Peyer's patch (tissue), 4 donors: ENCODE measurements around the gene HDHD2. TPM values are rescaled to one million over a fixed set of nuclear protein-coding genes. Genes with fewer than 3 reads are reported as not detected.

ENCODE experiments used
- DNase-seq, 3 donors: peaks; one replicate each; pipeline ENCODE4 v3.0.0-alpha.2; 2017 to 2019
- H3K27ac ChIP-seq, 4 donors: fragments of 200-600 bp; sonication (generic); one replicate each; pipeline ENCODE4 v1.5.1; 2016 to 2019
- H3K27me3 ChIP-seq, 2 donors: fragments of 200-600 bp; sonication (generic); one replicate each; pipeline ENCODE4 v1.5.1; 2019
- H3K36me3 ChIP-seq, 3 donors: fragments of 200-600 bp; sonication (generic); one replicate each; pipeline ENCODE4 v1.5.1; 2016 to 2019
- H3K4me1 ChIP-seq, 4 donors: fragments of 200-600 bp; sonication (generic); one replicate each; pipeline ENCODE4 v1.5.1; 2016 to 2019
- H3K4me3 ChIP-seq, 4 donors: fragments of 200-600 bp; sonication (generic); 1 replicate in 3 of 4; 2 replicates in 1 of 4; pipeline ENCODE4 v1.5.1; 2016 to 2019; ENCODE audit warnings: mild to moderate bottlenecking in 1 of 4
- H3K9me3 ChIP-seq, 4 donors: fragments of 200-600 bp; sonication (generic); one replicate each; pipeline ENCODE4 v1.5.1; 2016 to 2019; ENCODE audit warnings: mild to moderate bottlenecking in 1 of 4
- POLR2A ChIP-seq, 2 donors: fragments of 450-650 bp; IDR thresholded peaks; one replicate each; pipeline ENCODE4 v1.5.1; 2017; ENCODE audit warnings: antibody characterized with exemption in 2 of 2, mild to moderate bottlenecking in 2 of 2, moderate library complexity in 2 of 2
- total RNA-seq, 4 donors: library from RNA; depleted of rRNA; stranded (reverse); fragments of >200 nt; gene quantifications; one replicate each; pipeline ENCODE4 v1.1.0, GENCODE V29; 2016
- TF ChIP-seq, protein P1 (sequence below), 6 experiments: fragments of 450-650 bp in 4 of 6; fragments of 200-600 bp in 2 of 6; sonication (generic) in 1 of 6; IDR thresholded peaks; one replicate each; pipeline ENCODE4 v1.5.1; 2017 to 2019; ENCODE audit warnings: antibody characterized with exemption in 6 of 6, mild to moderate bottlenecking in 3 of 6, moderate library complexity in 1 of 6

The HDHD2 gene
- total RNA-seq, 4 donors from 2014 or later = 16.5 to 34.4 (median 27.6) TPM

DNA sequence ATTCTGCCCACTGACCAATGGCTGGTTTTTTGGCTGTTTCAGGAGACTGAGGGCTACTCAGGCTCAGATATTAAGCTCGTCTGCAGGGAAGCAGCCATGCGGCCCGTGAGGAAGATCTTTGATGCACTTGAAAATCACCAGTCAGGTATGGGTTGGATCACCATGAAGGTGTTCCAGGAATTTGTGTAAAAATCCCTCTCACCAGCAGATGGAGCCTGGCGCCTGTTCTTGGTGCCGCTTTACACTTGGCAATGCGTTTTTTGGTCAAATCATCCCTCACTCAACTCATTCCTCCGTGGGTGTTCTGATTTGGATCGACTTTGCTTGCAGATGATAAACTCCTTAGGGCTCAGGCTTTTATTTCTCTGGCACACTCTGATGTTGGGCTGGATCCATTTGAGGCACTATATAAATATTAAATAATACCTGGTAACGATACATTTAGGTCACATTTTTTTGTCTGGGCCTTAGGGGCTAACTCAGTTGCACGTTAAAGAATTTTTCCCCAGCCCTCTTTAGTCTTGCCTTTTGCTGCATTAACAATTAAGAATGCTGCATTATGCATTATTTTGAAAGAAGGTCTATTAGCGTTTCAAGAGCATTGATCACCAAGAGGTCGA is 50.0 kb downstream of the HDHD2 start:
- no peak for TF ChIP-seq POLR2A (IDR thresholded peaks at IDR 0.05)
- TF ChIP-seq, protein P1, sequence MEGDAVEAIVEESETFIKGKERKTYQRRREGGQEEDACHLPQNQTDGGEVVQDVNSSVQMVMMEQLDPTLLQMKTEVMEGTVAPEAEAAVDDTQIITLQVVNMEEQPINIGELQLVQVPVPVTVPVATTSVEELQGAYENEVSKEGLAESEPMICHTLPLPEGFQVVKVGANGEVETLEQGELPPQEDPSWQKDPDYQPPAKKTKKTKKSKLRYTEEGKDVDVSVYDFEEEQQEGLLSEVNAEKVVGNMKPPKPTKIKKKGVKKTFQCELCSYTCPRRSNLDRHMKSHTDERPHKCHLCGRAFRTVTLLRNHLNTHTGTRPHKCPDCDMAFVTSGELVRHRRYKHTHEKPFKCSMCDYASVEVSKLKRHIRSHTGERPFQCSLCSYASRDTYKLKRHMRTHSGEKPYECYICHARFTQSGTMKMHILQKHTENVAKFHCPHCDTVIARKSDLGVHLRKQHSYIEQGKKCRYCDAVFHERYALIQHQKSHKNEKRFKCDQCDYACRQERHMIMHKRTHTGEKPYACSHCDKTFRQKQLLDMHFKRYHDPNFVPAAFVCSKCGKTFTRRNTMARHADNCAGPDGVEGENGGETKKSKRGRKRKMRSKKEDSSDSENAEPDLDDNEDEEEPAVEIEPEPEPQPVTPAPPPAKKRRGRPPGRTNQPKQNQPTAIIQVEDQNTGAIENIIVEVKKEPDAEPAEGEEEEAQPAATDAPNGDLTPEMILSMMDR (IDR thresholded peaks at IDR 0.05) = peak in 5 of 6 experiments; percentile 19 to 74 (median 71)
- no peaks in the 10 kb centered on the region for H3K4me1 ChIP-seq

DNA sequence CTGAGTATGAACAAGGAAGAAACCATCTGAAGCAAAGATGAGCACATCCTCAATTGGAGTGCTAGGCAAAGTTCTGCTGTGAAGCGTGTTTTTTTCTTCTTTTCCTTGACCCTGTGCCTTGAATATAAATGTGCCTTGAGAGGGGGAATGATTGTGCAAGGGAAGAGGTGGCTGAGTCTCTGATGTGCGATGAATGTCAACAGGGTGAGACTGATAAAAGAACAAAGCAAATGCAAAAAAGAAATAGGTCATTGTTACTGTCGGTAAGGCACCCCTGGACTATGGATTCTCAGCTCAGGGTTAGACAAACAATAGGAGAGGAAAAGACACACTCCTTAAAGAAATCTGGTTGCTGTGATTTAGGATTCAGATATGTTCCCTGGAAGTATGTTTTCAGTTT is 54.5 kb downstream of the HDHD2 start:
- Histone ChIP-seq H3K27ac (no peak overlapping the region), H3K9me3 (no peaks in the 10 kb centered on the region)

More for the DNA sequence above, 50.0 kb downstream of the HDHD2 start:
- Histone ChIP-seq H3K4me3 (no peak overlapping the region), H3K36me3 (peaks cover 0 to 9% (median 0%) of the 10 kb centered on the region in 3 donors), H3K27ac (no peak overlapping the region), H3K9me3 (no peaks in the 10 kb centered on the region), H3K27me3 (no peaks in the 10 kb centered on the region)
- DNase-seq = peak; percentile 24 to 85 (median 53)

DNA sequence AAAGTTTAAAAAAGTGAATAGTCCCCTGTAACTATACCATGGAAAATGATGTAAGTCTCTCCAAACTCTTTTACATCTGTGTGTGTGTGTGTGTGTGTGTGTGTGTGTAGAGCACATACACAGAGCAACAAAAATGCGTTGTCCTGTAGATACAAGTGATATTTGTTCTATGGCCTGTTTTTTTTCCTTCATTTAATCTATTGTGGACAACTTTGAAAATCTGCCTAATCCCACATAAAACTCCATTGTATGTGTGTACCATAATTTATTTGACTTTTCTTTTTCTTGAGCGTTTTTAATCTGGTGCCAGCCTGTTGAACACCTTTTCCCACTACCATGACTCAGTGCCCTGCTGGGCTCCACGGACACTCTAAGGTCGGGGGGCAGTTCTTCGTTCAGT is 62.6 kb downstream of the HDHD2 start:
- TF ChIP-seq POLR2A (IDR thresholded peaks at IDR 0.05) = no peak
- TF ChIP-seq, protein P1 (IDR thresholded peaks at IDR 0.05) = no peak
- Histone ChIP-seq H3K4me1 (no peaks in the 10 kb centered on the region), H3K27me3 (no peaks in the 10 kb centered on the region), H3K27ac (no peak overlapping the region), H3K36me3 (no peaks in the 10 kb centered on the region), H3K9me3 (no peaks in the 10 kb centered on the region), H3K4me3 (no peak overlapping the region)
- no peak for DNase-seq

More for the DNA sequence above, 54.5 kb downstream of the HDHD2 start:
- H3K27me3 ChIP-seq = no peaks in the 10 kb centered on the region
- H3K4me1 ChIP-seq = no peaks in the 10 kb centered on the region
- H3K36me3 ChIP-seq = no peaks in the 10 kb centered on the region
- no peak overlapping the region for H3K4me3 ChIP-seq
- no peak for DNase-seq
- TF ChIP-seq, protein P1 (IDR thresholded peaks at IDR 0.05) = no peak
- no peak for TF ChIP-seq POLR2A (IDR thresholded peaks at IDR 0.05)

DNA sequence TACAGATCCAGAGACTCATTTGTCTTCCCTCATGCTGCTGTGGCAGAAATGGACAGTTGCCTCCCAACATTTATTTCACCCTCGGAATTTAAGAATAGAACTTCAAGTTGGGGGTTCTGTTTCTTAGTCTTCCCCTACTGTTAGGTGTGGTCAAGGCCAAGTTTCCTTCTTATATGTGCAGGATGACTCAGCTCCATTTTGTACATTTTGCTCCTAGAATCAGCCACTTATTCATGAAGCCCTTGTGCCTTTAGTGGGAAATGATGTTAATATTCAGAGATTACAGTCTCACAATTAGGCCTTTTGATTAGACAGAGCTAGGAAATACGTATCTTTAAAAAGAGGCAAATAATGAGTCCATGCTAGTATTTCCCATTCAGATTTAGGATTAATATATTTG is 68.7 kb downstream of the HDHD2 start:
- no peak overlapping the region for H3K27ac ChIP-seq

DNA sequence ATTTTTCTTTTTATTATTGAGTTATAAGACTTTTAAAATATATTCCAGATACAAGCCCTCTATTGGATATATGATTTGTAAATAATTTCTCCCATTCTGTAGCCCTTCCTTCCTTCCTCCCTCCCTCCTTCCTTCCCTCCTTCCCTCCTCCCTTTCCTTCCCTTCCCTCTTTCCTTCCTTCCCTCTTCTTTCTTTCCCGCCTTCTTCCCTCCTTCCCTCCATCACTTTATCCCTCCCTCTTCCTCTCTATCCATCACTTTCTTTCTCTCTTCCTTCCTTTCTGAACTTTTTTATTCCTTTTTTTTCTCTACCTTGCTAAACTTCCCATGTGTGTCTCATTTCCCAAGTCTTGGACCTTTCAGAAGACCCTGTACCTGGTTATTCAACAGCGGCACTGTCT is 69.4 kb downstream of the HDHD2 start:
- no peak overlapping the region for H3K27ac ChIP-seq
- no peak overlapping the region for H3K4me3 ChIP-seq
- no peaks in the 10 kb centered on the region for H3K36me3 ChIP-seq
- no peak for TF ChIP-seq POLR2A (IDR thresholded peaks at IDR 0.05)
- TF ChIP-seq, protein P1 (IDR thresholded peaks at IDR 0.05) = no peak
- no peak for DNase-seq
- H3K27me3 ChIP-seq = no peaks in the 10 kb centered on the region
- no peaks in the 10 kb centered on the region for H3K4me1 ChIP-seq
- no peaks in the 10 kb centered on the region for H3K9me3 ChIP-seq

More for the DNA sequence above, 68.7 kb downstream of the HDHD2 start:
- Histone ChIP-seq H3K36me3 (no peaks in the 10 kb centered on the region), H3K9me3 (no peaks in the 10 kb centered on the region), H3K4me1 (no peaks in the 10 kb centered on the region), H3K27me3 (no peaks in the 10 kb centered on the region), H3K4me3 (no peak overlapping the region)
- TF ChIP-seq, protein P1 (IDR thresholded peaks at IDR 0.05) = no peak
- TF ChIP-seq POLR2A (IDR thresholded peaks at IDR 0.05) = no peak
- no peak for DNase-seq
